Spleen (tissue), 7 donors: Measurements from ENCODE around the gene SEC62.

ENCODE experiments used
- POLR2AphosphoS5 ChIP-seq, 3 donors: sonication (generic); formaldehyde crosslinking; IDR thresholded peaks; one replicate each; pipeline ENCODE4 v1.5.1; 2017; ENCODE audit warnings: antibody characterized with exemption in 3 of 3
- TF ChIP-seq, protein P1 (sequence below), 11 experiments: fragments of 200-600 bp in 7 of 11; fragments of 450-650 bp in 4 of 11; sonication (generic) in 4 of 11; IDR thresholded peaks in 8 of 11; conservative IDR thresholded peaks in 3 of 11; 1 replicate in 7 of 11; 2 replicates in 4 of 11; pipeline versions ENCODE4 v1.4.0 to v1.8.0; 2016 to 2021; ENCODE audit warnings: antibody characterized with exemption in 11 of 11, inconsistent platforms in 4 of 11, mild to moderate bottlenecking in 1 of 11
- donor health status: DM: no; HTN: no; CAD: no; lungs with moderate emphysema.
- donor health status: DM: no; HTN: no; CAD: no.
- donor health status: DM: no; HTN: no; CAD: no.

DNA sequence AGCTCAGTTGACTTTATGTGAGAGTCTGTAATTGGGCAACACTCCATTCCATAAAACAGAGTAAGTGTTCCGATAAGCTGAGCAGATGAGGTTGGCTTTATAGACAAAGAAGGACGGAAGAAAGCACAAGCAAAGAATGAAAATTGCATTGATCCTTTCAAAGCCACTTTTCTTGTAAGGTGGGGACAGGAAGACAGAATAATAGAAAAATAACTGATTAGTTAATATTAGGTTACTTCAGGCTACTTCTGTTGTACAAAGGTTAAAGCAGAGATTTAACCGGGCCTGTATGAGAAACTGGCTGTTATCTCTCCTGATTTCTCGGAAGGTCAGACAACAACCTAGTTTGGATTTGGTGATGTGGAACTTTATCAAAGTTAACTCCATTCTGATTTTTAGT, 55.7 kb downstream of the SEC62 start:
- TF ChIP-seq, protein P1, sequence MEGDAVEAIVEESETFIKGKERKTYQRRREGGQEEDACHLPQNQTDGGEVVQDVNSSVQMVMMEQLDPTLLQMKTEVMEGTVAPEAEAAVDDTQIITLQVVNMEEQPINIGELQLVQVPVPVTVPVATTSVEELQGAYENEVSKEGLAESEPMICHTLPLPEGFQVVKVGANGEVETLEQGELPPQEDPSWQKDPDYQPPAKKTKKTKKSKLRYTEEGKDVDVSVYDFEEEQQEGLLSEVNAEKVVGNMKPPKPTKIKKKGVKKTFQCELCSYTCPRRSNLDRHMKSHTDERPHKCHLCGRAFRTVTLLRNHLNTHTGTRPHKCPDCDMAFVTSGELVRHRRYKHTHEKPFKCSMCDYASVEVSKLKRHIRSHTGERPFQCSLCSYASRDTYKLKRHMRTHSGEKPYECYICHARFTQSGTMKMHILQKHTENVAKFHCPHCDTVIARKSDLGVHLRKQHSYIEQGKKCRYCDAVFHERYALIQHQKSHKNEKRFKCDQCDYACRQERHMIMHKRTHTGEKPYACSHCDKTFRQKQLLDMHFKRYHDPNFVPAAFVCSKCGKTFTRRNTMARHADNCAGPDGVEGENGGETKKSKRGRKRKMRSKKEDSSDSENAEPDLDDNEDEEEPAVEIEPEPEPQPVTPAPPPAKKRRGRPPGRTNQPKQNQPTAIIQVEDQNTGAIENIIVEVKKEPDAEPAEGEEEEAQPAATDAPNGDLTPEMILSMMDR (IDR thresholded peaks at IDR 0.05 in 8 of 11, conservative IDR thresholded peaks at IDR 0.05 in 3 of 11), result no peak
- no peak for TF ChIP-seq POLR2AphosphoS5 (IDR thresholded peaks at IDR 0.05)
